HL-60 (cell line): ENCODE data around the gene MAP3K8.

Experiments used
- POLR2AphosphoS5 ChIP-seq: IDR thresholded peaks from 2 replicates; pipeline ENCODE4 v1.6.1; 2012; ENCODE audit warnings: low read depth
- SPI1 ChIP-seq: IDR thresholded peaks from 2 replicates; pipeline ENCODE4 v1.6.1; 2012; ENCODE audit warnings: low read depth, mild to moderate bottlenecking, borderline replicate concordance
- TF ChIP-seq, protein P1 (sequence below): IDR thresholded peaks from one replicate; pipeline ENCODE4 v1.5.1; 2011; ENCODE audit warnings: low read length, control low read depth, inconsistent platforms; ENCODE audit not compliant: insufficient read depth
- TF ChIP-seq, protein P2 (sequence below): IDR thresholded peaks from 2 replicates; pipeline ENCODE4 v1.6.1; 2012; ENCODE audit warnings: low read depth; ENCODE audit not compliant: insufficient replicate concordance

DNA sequence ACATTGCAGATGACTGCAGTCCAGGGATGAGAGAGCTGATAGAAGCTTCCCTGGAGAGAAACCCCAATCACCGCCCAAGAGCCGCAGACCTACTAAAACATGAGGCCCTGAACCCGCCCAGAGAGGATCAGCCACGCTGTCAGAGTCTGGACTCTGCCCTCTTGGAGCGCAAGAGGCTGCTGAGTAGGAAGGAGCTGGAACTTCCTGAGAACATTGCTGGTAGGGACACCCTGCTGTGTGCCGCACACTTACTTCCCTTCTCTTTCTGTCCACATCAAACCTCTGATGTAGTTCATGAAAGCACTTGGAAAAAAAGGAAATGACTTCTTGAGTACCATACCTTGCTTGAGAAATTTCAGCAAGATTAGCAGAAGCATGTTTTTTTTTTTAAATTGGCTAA, 25.3 kb downstream of the MAP3K8 start:
- TF ChIP-seq, protein P1, sequence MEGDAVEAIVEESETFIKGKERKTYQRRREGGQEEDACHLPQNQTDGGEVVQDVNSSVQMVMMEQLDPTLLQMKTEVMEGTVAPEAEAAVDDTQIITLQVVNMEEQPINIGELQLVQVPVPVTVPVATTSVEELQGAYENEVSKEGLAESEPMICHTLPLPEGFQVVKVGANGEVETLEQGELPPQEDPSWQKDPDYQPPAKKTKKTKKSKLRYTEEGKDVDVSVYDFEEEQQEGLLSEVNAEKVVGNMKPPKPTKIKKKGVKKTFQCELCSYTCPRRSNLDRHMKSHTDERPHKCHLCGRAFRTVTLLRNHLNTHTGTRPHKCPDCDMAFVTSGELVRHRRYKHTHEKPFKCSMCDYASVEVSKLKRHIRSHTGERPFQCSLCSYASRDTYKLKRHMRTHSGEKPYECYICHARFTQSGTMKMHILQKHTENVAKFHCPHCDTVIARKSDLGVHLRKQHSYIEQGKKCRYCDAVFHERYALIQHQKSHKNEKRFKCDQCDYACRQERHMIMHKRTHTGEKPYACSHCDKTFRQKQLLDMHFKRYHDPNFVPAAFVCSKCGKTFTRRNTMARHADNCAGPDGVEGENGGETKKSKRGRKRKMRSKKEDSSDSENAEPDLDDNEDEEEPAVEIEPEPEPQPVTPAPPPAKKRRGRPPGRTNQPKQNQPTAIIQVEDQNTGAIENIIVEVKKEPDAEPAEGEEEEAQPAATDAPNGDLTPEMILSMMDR: no peak
- TF ChIP-seq, protein P2, sequence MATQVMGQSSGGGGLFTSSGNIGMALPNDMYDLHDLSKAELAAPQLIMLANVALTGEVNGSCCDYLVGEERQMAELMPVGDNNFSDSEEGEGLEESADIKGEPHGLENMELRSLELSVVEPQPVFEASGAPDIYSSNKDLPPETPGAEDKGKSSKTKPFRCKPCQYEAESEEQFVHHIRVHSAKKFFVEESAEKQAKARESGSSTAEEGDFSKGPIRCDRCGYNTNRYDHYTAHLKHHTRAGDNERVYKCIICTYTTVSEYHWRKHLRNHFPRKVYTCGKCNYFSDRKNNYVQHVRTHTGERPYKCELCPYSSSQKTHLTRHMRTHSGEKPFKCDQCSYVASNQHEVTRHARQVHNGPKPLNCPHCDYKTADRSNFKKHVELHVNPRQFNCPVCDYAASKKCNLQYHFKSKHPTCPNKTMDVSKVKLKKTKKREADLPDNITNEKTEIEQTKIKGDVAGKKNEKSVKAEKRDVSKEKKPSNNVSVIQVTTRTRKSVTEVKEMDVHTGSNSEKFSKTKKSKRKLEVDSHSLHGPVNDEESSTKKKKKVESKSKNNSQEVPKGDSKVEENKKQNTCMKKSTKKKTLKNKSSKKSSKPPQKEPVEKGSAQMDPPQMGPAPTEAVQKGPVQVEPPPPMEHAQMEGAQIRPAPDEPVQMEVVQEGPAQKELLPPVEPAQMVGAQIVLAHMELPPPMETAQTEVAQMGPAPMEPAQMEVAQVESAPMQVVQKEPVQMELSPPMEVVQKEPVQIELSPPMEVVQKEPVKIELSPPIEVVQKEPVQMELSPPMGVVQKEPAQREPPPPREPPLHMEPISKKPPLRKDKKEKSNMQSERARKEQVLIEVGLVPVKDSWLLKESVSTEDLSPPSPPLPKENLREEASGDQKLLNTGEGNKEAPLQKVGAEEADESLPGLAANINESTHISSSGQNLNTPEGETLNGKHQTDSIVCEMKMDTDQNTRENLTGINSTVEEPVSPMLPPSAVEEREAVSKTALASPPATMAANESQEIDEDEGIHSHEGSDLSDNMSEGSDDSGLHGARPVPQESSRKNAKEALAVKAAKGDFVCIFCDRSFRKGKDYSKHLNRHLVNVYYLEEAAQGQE: no peak
- TF ChIP-seq POLR2AphosphoS5: peak; percentile 19; the same call in 1 of the 2 replicates
- peak; percentile 94 for TF ChIP-seq SPI1
